Stimulated activated CD8-positive, alpha-beta memory T cell treated with anti-CD3 and anti-CD28 coated beads, Interleukin-12 subunit alpha, Interleukin-12 subunit beta, amount 100 ng/mL, for 1 hour (primary cell): ENCODE data around the gene MRNIP.

Source experiments
- DNase-seq: peaks from one replicate; pipeline ENCODE4 v3.0.0-alpha.2; 2020; ENCODE audit warnings: low read depth

The MRNIP gene

DNA sequence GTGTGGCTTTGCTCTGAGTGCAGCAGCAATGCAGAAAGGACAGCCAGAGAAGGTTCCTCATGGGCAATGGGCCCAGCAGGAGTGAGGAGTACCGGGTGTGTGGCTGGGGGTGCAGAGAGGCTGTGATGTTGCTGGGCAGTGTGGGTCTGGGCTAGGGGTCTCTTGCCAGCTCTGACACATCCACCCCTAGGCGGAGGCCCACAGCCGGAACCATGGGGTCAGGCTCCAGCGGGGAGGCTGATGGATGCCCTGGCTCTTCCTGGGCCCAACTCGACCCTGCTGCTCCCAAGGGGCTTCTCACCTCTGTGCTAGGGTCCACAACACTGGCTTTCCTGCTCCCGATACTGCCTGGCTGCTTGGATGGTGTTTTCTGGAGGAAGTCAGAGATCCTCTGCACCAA, 29.2 kb upstream of the MRNIP start:
- no peak for DNase-seq

DNA sequence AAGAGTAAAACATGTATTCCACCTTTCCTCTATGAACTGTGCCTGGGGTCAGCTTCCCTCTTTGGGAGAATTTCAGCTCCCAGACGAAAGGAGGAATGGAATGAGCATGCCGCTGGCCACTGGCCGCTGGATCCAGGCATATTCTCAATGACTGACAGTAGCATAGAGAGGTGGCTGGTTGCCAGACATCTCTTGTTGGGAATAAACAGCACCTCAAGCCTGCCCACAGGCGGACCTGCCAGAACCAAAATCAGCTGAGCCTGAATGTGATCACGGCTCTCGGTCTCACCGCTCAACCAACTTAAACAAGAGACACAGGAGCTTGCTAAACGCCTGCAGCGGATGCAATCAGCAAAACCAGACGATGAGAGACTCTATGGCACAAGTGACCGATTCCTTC, 28.5 kb upstream of the MRNIP start:
- DNase-seq, result no peak

DNA sequence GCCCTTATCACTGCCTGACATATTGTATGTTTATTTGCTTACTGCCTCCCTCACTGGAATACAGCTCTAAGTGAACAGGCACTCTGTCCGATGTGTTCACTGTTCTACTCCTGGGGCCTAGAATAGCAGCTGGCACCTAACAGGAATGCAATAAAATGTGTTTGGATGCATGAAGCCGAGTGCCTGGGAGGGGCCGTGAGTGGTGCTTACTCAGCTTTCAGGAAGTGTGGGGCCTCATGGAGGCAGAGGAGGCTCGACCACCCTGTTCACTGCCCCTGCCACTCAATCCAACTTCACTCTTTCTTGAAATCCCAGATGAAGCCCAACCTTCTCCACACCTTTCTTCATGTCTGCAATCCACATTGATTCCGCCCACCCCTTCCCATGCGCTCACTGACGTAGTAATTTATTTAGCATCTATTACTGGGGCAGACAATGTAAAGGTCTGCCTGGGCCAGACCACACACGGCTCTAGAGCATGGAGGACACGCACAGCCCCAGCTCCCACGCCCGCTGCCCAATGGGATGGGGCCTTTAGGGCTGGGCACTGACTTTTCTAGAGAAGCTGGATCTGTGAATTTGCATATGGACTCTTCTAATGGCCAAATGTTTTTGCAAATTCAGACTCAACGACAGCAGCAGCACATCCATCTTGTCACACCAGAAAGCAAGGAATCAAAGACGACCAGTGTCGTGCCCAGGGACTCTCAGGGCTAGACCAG, 27.7 kb upstream of the MRNIP start:
- no peak for DNase-seq

DNA sequence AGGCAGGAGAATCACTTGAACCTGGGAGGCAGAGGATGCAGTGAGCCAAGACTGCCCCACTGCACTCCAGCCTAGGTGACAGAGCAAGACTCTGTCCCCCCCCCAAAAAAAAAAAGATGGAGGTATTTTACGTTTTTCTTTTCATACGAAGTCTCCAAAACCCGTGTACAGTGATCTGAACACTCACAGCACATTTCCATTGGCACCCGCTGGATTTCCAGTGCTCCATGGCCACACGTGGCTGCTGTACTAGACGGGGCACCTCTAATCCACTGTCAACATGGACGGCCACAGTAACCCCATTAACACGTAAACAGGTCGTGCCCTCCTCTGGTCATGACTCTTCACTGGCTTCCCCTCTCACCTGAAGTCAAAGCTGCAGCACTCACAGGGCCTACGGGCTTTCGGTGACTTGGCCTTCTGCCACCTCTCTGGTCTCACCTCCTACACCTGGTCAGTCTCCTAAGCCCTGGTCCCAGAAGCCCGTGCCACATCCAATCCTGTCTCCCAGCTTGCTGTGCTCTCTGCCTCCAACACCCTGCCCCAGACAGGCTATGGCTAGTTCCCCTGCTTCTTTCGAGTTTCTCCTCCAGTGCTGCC, 27.0 kb upstream of the MRNIP start:
- DNase-seq, result no peak

DNA sequence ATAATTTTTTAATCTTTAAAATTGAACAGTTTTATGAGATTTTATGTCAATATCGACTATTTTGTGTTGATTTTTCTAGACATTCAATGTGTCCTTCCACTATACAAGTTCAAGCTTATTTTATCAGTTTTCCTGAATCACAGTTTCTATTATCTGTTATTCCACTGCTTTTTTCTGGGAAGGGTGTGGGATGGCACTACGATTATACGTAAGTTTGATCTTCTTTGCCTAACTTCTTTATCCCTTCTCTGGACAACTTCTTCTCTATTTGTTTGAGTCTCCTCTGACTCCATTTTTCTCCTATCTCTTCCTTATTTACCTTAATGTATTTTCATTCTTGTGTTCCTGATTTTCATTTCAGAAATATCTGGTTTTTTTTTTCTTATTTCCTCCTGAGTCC, 24.5 kb upstream of the MRNIP start:
- no peak for DNase-seq

DNA sequence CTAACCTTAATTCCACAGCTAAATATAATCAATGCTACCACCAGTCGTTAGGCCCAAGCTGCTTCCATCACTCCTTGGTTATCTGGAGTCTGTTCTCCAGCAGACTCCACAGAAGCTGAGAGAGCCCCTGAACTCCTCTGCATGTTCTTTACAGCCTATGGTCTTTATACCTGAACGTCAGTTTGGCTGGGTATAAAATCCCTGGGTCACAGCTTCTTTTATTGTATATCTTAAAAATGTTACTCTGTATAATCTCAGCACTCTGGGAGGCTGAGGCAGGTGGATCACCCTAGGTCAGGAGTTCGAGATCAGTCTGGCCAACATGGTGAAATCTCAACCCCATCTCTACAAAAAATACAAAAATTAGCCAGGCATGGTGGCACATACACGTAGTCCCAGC, 23.7 kb upstream of the MRNIP start:
- DNase-seq, result no peak

DNA sequence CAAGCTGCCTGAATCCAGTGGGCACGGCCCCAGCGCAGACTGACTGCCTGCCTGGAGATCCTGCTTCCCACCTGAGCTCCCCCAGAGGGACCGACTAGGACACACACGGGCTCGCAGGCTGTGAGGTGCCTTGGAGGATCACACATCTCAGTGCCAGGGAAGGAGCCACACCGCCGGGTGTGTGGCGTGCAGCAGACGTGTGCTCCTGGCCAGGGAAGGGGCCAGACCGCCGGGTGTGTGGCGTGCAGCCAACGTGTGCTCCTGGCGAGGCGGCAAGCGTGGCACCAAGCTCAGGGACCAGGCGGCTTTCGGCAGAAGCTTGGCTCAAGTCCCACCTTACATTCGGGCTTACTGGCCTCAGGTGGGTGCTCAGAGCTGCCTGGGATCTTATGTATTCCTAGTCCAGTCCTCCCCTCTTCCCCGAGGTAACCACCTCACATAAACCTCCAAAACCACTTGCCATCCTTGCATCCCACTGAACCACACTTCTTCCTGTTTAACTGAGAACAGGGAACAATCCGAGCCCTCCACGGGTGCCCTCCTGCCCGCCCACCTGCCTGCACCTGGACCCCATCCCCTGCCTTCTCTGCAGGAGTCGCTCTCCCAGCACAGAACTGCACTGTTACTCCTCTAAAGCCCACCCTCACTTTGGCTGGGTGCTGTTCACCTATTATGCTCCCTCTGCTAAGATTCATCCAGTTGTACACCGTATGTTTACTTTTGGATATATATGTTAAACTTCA, 22.4 kb upstream of the MRNIP start:
- no peak for DNase-seq

DNA sequence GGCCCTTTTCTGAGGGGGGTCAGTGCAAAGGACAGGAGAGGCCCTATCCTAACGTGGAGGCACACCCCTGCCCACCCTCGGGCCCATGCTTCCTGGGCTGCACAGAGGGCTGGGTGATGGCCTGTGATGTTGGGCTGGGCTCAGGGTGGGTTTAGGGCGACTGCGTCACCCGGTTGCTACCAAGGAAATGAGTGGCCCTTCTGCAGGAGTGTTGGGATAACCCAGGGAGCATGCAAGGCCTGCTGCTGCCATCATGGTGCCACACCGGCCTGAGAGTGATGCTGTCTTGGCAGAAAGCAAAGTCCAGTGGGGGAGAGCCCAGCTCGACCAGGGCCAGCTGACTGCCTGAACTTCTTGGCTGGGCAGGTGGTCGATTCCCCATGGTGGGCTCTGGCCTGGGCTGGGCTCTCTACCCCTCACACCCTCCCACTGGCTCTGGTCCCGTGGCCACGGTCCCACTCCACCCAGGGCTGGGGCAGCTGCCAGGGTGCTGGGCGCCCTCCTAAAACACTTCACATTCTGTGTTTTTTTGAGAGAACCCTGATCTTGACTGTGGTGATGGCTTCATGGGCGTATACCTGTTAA, 21.5 kb upstream of the MRNIP start:
- no peak for DNase-seq

DNA sequence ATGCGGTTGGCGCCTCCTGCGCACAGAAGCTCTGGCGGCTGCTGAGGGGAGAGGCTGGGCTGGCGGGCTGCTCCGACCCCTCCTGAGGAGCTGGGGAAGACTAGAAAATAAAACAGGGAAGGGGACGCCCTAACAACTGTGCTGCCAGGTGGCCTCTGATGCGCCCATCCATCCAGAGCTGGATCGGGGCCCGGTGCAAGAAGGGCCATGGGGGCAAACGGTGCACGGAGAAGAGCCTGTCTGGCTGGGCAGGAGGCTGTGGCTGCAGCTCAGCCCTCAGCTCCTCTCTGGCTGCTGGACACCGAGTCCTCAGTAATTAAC, 21.0 kb upstream of the MRNIP start:
- DNase-seq, result no peak

DNA sequence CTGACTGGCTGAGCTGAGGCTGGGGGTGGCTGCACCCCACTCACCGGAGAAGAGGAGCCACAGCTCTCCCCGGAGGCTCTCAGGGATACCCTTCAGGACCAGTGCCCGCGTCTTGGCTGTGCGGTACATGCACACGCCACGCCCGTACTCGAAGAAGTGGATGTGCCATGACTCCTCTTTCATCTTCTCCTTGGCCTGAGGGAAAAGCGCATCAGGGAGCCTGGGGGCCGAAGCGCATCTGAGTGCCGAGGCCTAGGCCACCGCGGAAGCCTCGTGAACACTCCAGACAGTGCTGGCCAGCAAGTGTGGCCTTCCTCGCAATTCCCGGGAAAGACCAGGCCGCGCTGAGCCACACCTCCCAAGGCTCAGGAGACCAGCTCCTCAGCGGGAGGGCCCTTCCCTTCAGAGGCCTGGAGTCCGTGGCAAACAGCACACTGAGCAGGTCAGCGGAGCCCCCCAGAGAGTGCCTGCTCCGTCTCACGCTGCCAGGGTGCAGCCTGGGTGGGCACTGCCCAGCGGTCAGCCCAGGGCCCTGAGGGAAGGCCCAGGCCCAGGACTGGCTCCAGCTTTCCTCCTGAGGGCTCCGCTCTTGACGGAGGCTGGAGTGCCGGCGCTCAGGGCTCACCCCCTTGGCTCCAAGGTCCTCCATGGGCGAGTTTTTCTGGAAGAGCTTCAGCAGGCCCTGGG, 20.5 kb upstream of the MRNIP start:
- no peak for DNase-seq

DNA sequence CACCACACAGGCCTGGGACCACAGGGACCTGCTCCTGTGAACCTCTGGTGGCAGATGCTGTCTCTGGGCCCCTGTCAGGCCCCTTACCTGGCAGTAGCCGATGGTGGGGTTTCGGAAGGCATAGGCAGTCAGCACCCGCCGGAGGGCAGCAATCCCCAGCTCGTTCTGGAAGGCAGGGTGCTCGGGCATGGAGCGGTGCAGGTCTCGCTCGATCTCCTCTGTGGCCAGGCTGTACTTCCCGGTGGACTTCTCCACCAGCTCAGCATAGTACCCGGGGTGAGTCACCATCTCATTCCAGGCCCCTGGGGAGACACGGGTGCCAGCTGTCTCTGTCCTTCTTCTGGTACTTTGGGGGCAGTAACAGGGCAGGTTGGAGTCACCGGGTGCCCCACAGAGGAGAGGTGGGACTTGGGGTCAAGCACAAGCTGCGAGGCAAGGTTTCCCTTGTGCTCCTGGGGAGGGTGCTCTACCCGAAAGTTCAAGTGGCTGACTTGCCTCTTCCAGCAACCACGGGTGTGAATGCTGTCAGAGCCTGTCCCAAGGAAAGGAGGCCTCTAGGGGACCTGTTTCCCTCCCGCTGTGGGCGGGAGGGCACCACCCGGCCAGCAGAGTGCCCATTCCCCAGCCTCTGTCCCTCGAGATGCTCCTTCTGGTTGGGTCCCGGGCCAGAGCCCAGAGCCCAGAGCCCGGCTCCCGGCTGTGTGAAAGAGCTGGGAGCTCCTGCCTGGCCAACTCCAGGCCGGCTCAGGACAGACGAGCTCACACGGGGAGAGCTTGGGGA, 19.8 kb upstream of the MRNIP start:
- DNase-seq, result no peak

DNA sequence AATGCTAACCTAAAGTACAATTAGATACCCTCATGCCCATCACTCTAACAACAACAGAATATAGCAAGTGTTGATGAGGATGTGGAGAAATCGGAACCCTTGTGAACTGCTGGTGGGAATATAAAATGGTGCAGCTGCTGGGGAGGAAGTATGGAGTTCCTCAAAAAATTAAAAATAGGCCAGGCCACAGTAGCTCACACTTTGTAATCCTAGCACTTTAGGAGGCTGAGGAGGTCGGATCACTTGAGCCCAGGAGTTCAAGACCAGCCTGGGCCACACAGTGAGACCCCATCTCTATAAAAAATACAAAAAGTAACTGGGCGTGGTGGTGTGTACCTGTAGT, 18.0 kb upstream of the MRNIP start:
- no peak for DNase-seq

DNA sequence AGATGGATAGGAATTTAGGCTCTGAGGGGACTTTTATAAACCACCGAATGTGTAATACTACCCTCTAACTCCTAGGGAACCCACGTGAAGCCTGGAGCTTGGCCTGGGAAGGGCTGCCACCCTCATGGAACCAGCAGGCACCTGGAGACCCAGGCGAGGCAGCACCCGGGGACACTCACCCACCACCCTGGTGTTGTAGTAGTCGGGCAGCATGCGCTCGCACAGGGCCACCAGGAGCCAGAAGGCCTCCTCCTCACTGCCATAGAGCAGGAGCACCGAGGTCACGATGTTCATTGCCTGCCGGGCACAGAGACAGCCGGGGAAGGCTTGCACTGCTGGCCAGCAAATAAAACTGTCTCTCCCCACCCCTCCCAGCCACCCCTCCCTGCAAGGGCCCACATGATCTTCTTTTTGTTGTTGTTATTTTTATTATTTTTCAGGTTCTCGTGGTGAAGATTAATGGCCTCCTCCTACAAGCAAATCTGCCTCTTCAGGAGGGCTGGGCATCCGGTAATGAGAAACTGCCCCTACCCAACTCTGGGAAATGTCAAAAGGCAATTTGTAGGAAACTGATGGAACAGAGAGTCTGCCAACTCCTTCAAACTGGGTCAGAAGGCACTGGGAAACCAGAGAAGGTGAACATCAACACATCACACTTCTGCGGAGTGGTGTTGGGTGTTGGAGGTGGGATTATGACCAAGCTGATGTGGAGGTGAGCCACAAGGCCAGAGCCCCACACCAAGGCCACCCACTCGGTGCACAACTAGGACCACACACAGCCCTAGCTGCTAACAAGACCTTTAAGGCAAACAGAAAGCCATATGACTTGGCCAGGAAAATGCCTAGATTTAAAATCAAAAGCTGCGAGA, 17.4 kb upstream of the MRNIP start:
- DNase-seq, result no peak

DNA sequence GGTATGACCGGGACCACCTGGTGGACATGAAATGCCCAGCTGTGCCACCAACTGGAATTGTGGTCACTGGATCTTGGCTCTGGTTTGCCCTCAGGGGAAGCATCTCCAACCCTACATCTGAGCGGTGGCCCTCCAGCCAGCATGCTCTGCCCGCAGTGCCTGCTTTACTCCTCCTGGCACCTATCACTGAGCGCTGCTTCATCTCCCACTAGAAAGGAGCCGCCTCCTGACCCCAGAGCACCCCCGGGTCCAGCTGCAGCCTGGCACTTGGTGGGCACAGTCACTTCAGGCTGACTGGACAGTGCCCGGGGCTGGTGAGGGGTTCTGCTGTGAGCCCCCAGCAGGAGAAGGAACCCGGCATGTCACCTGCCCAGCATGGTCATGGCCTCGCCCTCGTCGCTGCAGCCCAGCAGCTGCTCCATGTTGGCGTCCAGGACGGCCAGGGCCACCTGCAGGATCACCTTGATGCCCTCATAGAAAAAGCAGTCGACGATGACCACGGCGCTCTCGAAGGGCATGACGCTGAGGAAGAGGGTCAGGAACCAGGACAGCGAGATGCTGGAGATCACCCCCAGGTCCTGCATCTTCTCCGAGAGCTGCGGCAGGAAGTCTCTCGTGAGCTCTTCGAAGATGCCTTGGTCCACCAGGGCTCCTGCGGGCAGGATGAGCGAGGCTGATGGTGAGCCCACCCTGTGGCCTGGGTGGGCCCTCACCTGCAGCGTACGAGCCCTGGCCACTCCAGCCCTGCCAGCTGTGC, 16.1 kb upstream of the MRNIP start:
- DNase-seq, result no peak

DNA sequence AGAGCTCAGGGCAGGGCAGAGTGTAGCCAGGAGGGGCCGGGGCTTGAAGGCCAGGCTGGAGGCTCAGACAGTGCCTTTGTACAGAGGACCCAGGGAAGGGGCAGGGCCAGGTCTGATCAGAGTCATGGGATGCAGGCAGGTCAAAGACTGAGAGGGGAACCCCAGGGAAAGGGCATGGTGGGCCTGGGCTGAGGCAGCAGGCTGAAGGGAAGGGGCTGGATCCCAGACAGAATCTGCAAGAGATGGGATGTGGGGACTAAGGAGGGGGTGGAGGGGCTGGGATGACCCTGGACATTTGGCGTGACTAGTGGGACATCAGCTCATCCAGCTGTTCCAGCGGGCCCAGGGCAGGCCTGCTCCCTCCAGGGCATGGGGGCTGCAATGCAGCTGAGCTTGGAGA, 15.5 kb upstream of the MRNIP start:
- no peak for DNase-seq

DNA sequence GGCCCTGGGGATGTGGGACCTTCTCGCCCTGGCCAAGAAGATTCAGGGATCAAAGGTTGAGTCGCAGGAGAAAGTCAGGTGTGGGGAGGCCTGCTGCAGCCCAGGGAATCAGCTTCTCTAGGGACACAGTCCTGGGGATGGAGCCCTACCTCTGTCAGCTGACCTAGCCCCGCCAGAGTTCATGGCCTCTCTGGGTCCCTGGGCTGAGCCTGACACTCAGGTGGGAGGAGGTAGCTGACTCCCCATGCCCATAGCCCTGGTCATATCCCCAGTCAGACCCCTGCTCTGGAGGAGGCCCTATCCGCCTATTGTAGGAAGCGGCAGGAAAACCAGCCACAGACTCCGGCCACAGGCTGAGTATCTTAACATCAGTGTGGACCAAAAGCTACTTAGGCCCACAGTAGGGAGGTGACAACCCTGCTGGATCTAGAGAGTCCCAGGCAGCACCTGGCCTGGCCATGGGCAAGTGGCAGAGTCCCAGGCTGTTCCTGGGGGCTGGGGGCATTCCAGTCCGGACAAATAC, 15.0 kb upstream of the MRNIP start:
- DNase-seq, result no peak

DNA sequence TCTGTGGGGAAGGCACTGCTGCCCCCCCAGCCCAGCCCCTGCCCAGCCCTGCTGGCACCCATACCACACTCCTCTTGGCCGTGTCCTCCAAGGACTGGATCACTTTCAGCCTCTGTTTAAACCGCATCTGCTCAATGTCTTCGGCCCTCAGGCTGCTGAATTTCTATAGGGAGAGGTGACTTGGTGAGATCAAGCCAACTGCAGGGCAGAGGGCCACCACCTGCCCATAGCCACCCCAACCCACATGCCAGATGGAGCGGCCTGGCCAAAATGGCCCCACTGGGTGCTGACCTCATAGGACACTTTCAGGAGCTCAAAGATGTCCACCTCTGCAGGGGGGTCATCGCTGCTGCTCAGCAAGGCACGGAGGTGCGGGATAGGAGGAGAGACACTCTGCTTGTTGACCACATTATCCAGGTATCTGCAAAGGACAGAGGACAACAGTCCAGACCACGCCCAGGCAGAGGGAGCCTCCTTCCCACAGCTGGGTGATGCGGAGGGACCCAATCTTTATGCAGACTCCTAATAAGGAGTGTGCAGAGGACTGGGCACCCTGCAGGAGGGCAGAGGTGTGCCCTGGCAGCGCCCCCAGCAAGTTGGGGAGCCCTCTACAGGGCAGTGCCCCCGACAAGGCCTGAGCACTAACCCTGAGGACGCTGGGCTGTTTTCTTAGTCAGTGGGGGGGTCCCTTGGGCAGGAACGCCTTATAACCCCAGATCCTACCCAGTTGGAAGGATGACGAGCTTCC, 14.4 kb upstream of the MRNIP start:
- no peak for DNase-seq

DNA sequence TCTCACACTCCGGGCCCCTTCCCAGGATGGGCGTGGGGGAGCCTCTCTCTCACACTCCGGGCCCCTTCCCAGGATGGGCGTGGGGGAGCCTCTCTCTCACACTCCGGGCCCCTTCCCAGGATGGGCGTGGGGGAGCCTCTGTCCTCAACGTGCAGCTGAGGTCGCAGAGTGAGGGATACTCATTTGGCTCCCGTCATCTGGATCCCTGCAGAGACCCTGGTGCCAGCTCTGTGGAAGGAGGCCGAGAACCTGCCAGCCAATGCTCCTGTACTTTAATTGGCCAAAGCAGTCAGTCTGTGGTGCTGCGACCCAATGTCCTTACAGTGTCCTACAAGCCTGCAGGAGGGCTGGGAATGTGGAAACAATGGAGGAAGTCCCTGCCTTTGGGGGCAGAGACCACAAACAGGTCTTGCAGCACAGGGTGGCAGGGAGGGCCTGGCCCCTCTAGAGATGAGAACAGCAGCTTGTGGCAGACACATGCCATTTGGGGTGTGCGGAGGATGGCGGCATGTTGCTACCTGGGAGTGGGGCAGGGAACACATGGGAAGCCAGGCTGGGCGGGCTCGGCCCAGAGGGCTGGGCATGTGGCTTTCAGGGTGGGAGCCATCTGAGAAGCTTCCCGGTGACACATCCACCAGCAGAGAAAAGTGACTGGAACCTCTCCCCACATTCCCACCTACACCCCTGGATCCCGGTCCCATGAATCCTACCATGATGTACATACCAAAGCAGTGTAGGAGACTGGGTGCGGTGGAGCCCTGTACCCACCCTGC, 13.6 kb upstream of the MRNIP start:
- no peak for DNase-seq
